Measurements from ENCODE around the gene SOX6.

DNA sequence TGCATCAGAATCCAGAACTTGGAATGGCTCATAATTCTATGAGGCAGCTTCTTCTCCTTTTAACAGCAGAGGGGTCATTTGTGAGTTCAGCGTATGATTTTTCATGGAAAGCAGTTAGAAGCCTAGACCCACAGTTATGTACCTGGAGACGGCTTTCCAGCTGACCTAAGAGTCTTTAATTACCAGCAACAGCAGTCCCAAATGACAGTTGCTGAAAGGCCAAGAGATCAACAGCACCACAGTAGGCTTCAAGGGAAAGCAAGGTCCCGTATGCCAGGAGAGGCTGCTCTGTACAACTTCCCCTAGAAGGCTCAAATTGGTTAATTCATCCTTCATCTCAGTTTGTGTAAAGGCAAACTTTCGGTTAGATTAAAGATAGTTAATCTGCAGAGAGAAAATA lies 363.0 kb downstream of the SOX6 start:
- TF ChIP-seq POLR2AphosphoS5 (IDR thresholded peaks at IDR 0.05; ENCODE audit: low read depth) (no peak), ZNF331 (CRISPR knock-in tag; IDR thresholded peaks at IDR 0.05; ENCODE audit: low read depth) (no peak), NANOG (IDR thresholded peaks at IDR 0.05; ENCODE audit: borderline replicate concordance) (no peak), EZH2 (IDR thresholded peaks at IDR 0.05; ENCODE audit: low read depth, unreplicated experiment) (no peak), ZNF114 (CRISPR knock-in tag; IDR thresholded peaks at IDR 0.05) (no peak), EZH2phosphoT487 (IDR thresholded peaks at IDR 0.05; ENCODE audit: unreplicated experiment) (no peak), JUNB (IDR thresholded peaks at IDR 0.05; ENCODE audit: unreplicated experiment) (no peak), CREB1 (CRISPR knock-in tag; IDR thresholded peaks at IDR 0.05; ENCODE audit: low read depth) (no peak), STAT1 (IDR thresholded peaks at IDR 0.05; ENCODE audit: unreplicated experiment) (no peak)
- TF ChIP-seq, protein P1, sequence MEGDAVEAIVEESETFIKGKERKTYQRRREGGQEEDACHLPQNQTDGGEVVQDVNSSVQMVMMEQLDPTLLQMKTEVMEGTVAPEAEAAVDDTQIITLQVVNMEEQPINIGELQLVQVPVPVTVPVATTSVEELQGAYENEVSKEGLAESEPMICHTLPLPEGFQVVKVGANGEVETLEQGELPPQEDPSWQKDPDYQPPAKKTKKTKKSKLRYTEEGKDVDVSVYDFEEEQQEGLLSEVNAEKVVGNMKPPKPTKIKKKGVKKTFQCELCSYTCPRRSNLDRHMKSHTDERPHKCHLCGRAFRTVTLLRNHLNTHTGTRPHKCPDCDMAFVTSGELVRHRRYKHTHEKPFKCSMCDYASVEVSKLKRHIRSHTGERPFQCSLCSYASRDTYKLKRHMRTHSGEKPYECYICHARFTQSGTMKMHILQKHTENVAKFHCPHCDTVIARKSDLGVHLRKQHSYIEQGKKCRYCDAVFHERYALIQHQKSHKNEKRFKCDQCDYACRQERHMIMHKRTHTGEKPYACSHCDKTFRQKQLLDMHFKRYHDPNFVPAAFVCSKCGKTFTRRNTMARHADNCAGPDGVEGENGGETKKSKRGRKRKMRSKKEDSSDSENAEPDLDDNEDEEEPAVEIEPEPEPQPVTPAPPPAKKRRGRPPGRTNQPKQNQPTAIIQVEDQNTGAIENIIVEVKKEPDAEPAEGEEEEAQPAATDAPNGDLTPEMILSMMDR (conservative IDR thresholded peaks at IDR 0.05; ENCODE audit: low read depth in 2 of 2): no peak
- TF ChIP-seq, protein P2, sequence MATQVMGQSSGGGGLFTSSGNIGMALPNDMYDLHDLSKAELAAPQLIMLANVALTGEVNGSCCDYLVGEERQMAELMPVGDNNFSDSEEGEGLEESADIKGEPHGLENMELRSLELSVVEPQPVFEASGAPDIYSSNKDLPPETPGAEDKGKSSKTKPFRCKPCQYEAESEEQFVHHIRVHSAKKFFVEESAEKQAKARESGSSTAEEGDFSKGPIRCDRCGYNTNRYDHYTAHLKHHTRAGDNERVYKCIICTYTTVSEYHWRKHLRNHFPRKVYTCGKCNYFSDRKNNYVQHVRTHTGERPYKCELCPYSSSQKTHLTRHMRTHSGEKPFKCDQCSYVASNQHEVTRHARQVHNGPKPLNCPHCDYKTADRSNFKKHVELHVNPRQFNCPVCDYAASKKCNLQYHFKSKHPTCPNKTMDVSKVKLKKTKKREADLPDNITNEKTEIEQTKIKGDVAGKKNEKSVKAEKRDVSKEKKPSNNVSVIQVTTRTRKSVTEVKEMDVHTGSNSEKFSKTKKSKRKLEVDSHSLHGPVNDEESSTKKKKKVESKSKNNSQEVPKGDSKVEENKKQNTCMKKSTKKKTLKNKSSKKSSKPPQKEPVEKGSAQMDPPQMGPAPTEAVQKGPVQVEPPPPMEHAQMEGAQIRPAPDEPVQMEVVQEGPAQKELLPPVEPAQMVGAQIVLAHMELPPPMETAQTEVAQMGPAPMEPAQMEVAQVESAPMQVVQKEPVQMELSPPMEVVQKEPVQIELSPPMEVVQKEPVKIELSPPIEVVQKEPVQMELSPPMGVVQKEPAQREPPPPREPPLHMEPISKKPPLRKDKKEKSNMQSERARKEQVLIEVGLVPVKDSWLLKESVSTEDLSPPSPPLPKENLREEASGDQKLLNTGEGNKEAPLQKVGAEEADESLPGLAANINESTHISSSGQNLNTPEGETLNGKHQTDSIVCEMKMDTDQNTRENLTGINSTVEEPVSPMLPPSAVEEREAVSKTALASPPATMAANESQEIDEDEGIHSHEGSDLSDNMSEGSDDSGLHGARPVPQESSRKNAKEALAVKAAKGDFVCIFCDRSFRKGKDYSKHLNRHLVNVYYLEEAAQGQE (IDR thresholded peaks at IDR 0.05; ENCODE audit: unreplicated experiment): no peak
- TF ChIP-seq, protein P3, sequence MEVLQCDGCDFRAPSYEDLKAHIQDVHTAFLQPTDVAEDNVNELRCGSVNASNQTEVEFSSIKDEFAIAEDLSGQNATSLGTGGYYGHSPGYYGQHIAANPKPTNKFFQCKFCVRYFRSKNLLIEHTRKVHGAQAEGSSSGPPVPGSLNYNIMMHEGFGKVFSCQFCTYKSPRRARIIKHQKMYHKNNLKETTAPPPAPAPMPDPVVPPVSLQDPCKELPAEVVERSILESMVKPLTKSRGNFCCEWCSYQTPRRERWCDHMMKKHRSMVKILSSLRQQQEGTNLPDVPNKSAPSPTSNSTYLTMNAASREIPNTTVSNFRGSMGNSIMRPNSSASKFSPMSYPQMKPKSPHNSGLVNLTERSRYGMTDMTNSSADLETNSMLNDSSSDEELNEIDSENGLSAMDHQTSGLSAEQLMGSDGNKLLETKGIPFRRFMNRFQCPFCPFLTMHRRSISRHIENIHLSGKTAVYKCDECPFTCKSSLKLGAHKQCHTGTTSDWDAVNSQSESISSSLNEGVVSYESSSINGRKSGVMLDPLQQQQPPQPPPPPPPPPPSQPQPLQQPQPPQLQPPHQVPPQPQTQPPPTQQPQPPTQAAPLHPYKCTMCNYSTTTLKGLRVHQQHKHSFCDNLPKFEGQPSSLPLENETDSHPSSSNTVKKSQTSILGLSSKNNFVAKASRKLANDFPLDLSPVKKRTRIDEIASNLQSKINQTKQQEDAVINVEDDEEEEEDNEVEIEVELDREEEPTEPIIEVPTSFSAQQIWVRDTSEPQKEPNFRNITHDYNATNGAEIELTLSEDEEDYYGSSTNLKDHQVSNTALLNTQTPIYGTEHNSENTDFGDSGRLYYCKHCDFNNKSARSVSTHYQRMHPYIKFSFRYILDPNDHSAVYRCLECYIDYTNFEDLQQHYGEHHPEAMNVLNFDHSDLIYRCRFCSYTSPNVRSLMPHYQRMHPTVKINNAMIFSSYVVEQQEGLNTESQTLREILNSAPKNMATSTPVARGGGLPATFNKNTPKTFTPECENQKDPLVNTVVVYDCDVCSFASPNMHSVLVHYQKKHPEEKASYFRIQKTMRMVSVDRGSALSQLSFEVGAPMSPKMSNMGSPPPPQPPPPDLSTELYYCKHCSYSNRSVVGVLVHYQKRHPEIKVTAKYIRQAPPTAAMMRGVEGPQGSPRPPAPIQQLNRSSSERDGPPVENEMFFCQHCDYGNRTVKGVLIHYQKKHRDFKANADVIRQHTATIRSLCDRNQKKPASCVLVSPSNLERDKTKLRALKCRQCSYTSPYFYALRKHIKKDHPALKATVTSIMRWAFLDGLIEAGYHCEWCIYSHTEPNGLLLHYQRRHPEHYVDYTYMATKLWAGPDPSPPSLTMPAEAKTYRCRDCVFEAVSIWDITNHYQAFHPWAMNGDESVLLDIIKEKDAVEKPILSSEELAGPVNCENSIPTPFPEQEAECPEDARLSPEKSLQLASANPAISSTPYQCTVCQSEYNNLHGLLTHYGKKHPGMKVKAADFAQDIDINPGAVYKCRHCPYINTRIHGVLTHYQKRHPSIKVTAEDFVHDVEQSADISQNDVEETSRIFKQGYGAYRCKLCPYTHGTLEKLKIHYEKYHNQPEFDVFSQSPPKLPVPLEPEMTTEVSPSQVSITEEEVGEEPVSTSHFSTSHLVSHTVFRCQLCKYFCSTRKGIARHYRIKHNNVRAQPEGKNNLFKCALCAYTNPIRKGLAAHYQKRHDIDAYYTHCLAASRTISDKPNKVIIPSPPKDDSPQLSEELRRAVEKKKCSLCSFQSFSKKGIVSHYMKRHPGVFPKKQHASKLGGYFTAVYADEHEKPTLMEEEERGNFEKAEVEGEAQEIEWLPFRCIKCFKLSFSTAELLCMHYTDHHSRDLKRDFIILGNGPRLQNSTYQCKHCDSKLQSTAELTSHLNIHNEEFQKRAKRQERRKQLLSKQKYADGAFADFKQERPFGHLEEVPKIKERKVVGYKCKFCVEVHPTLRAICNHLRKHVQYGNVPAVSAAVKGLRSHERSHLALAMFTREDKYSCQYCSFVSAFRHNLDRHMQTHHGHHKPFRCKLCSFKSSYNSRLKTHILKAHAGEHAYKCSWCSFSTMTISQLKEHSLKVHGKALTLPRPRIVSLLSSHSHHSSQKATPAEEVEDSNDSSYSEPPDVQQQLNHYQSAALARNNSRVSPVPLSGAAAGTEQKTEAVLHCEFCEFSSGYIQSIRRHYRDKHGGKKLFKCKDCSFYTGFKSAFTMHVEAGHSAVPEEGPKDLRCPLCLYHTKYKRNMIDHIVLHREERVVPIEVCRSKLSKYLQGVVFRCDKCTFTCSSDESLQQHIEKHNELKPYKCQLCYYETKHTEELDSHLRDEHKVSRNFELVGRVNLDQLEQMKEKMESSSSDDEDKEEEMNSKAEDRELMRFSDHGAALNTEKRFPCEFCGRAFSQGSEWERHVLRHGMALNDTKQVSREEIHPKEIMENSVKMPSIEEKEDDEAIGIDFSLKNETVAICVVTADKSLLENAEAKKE (CRISPR knock-in tag; IDR thresholded peaks at IDR 0.05): no peak
- TF ChIP-seq, protein P4, sequence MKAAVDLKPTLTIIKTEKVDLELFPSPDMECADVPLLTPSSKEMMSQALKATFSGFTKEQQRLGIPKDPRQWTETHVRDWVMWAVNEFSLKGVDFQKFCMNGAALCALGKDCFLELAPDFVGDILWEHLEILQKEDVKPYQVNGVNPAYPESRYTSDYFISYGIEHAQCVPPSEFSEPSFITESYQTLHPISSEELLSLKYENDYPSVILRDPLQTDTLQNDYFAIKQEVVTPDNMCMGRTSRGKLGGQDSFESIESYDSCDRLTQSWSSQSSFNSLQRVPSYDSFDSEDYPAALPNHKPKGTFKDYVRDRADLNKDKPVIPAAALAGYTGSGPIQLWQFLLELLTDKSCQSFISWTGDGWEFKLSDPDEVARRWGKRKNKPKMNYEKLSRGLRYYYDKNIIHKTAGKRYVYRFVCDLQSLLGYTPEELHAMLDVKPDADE (IDR thresholded peaks at IDR 0.05): no peak

Data from GM23338 (cell line).